ENCODE results near the gene SNX14. TPM values are rescaled to one million over a fixed set of nuclear protein-coding genes. Genes with fewer than 3 reads are reported as not detected.

Gene SNX14
- total RNA-seq, 1 experiment from 2014 or later: 119 TPM

- H3K27ac ChIP-seq (ENCODE audit: low read length): peak overlapping the region; percentile 61
- no TSS peak for BruUV-seq (replicated peaks)
- no peak overlapping the region for H3K4me3 ChIP-seq (ENCODE audit: low read depth in 2 of 2, low read length in 2 of 2)
- DNase-seq (ENCODE audit: low read depth, low spot score): no peak
- H3K9me3 ChIP-seq (ENCODE audit: control insufficient read depth, insufficient read depth, low read depth, low read length): peaks cover 1% of the 10 kb centered on the region; the same call in 1 of the 2 replicates
- peak; percentile 87 for ATAC-seq
- no peaks in the 10 kb centered on the region for H3K27me3 ChIP-seq (ENCODE audit: control insufficient read depth, insufficient read depth, low read length)
- ChIA-PET POLR2A (interaction anchor here (0.6 kb wide), 1 partner anchor 138 kb away, joined by 4 read pairs; no protein-coding TSS in a partner anchor), CTCF (interaction anchor here (0.5 kb wide), 1 partner anchor 56 kb away, joined by 3 read pairs; no protein-coding TSS in a partner anchor)
- H3K4me1 ChIP-seq (ENCODE audit: control insufficient read depth, insufficient read depth, low read length): peaks cover 32% of the 10 kb centered on the region
- in situ Hi-C loops (cut with HindIII; ENCODE audit: low pct_unique_long_range_greater_than_20kb, low sequenced_read_pairs): no loop called here
- TF ChIP-seq REST (IDR thresholded peaks at IDR 0.05; ENCODE audit: insufficient read depth in 1 of 2, low read depth in 2 of 2, low read length in 1 of 2): no peak
- TF ChIP-seq SIN3A (IDR thresholded peaks at IDR 0.05; ENCODE audit: borderline replicate concordance, insufficient read depth, low read depth, low read length): no peak
- TF ChIP-seq CTCF (IDR thresholded peaks at IDR 0.05): no peak
- no peak for TF ChIP-seq POLR2AphosphoS5 (IDR thresholded peaks at IDR 0.05; ENCODE audit: low read depth, low read length)
- TF ChIP-seq TCF7L2 (IDR thresholded peaks at IDR 0.05; ENCODE audit: low read depth, low read length): no peak
- no peaks in the 10 kb centered on the region for H3K36me3 ChIP-seq (ENCODE audit: control insufficient read depth, insufficient read depth, low read length)
- intact Hi-C loops (cut with micrococcal nuclease; ENCODE audit: unreplicated experiment): no loop called here
Measured at GRCh38 chr6:85580118-85580877, 13.4 kb downstream of the SNX14 start.

GRCh38 chr6:85579581-85579980, 14.1 kb downstream of the SNX14 start:
- no peak overlapping the region for H3K4me3 ChIP-seq (ENCODE audit: low read depth in 2 of 2, low read length in 2 of 2)
- peaks cover 32% of the 10 kb centered on the region for H3K4me1 ChIP-seq (ENCODE audit: control insufficient read depth, insufficient read depth, low read length)
- DNase-seq (ENCODE audit: low read depth, low spot score) (no peak), ATAC-seq (peak; percentile 17; the same call in 1 of the 2 replicates)
- no peak overlapping the region for H3K27ac ChIP-seq (ENCODE audit: low read length)
- BruUV-seq (replicated peaks): no TSS peak
- in situ Hi-C loops (cut with HindIII; ENCODE audit: low pct_unique_long_range_greater_than_20kb, low sequenced_read_pairs): no loop called here
- POLR2A ChIA-PET: no interaction called here
- H3K36me3 ChIP-seq (ENCODE audit: control insufficient read depth, insufficient read depth, low read length): no peaks in the 10 kb centered on the region
- CTCF ChIA-PET: no interaction called here
- TF ChIP-seq REST (IDR thresholded peaks at IDR 0.05; ENCODE audit: insufficient read depth in 1 of 2, low read depth in 2 of 2, low read length in 1 of 2): no peak
- no peak for TF ChIP-seq POLR2AphosphoS5 (IDR thresholded peaks at IDR 0.05; ENCODE audit: low read depth, low read length)
- no peak for TF ChIP-seq SIN3A (IDR thresholded peaks at IDR 0.05; ENCODE audit: borderline replicate concordance, insufficient read depth, low read depth, low read length)
- TF ChIP-seq CTCF (IDR thresholded peaks at IDR 0.05): peak; percentile 16; the same call in 1 of the 2 replicates
- no peaks in the 10 kb centered on the region for H3K9me3 ChIP-seq (ENCODE audit: control insufficient read depth, insufficient read depth, low read depth, low read length)
- intact Hi-C loops (cut with micrococcal nuclease; ENCODE audit: unreplicated experiment): no loop called here
- no peaks in the 10 kb centered on the region for H3K27me3 ChIP-seq (ENCODE audit: control insufficient read depth, insufficient read depth, low read length)

Data from Panc1 (cell line).